DOHH2 (cell line): ENCODE data around the gene GUCY1A1.

Experiments used
- EZH2phosphoT487 ChIP-seq: fragments of 200-600 bp; sonication (generic); IDR thresholded peaks from 2 replicates; pipeline ENCODE4 v1.6.1; 2017; ENCODE audit warnings: borderline replicate concordance, mild to moderate bottlenecking, antibody characterized with exemption, low read length, moderate library complexity, mixed read lengths
- TF ChIP-seq, protein P1 (sequence below): fragments of 200-600 bp; sonication (generic); IDR thresholded peaks from one replicate; pipeline ENCODE4 v1.5.1; 2014; ENCODE audit warnings: antibody characterized with exemption, mild to moderate bottlenecking, low read depth, low read length; ENCODE audit not compliant: poor library complexity, severe bottlenecking

- TF ChIP-seq, protein P1, sequence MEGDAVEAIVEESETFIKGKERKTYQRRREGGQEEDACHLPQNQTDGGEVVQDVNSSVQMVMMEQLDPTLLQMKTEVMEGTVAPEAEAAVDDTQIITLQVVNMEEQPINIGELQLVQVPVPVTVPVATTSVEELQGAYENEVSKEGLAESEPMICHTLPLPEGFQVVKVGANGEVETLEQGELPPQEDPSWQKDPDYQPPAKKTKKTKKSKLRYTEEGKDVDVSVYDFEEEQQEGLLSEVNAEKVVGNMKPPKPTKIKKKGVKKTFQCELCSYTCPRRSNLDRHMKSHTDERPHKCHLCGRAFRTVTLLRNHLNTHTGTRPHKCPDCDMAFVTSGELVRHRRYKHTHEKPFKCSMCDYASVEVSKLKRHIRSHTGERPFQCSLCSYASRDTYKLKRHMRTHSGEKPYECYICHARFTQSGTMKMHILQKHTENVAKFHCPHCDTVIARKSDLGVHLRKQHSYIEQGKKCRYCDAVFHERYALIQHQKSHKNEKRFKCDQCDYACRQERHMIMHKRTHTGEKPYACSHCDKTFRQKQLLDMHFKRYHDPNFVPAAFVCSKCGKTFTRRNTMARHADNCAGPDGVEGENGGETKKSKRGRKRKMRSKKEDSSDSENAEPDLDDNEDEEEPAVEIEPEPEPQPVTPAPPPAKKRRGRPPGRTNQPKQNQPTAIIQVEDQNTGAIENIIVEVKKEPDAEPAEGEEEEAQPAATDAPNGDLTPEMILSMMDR: no peak
- no peak for TF ChIP-seq EZH2phosphoT487
These were observed 18.4 kb downstream of the GUCY1A1 start for GRCh38 chr4:155684892-155685541.
